ENCODE data around the gene TBL1XR1. TPM values are rescaled to one million over a fixed set of nuclear protein-coding genes. Genes with fewer than 3 reads are reported as not detected.

TBL1XR1 gene
- total and polyA plus RNA-seq, 2 of the 4 experiments (the other 2 are of a cell fraction): 25.2 to 170 TPM

DNA sequence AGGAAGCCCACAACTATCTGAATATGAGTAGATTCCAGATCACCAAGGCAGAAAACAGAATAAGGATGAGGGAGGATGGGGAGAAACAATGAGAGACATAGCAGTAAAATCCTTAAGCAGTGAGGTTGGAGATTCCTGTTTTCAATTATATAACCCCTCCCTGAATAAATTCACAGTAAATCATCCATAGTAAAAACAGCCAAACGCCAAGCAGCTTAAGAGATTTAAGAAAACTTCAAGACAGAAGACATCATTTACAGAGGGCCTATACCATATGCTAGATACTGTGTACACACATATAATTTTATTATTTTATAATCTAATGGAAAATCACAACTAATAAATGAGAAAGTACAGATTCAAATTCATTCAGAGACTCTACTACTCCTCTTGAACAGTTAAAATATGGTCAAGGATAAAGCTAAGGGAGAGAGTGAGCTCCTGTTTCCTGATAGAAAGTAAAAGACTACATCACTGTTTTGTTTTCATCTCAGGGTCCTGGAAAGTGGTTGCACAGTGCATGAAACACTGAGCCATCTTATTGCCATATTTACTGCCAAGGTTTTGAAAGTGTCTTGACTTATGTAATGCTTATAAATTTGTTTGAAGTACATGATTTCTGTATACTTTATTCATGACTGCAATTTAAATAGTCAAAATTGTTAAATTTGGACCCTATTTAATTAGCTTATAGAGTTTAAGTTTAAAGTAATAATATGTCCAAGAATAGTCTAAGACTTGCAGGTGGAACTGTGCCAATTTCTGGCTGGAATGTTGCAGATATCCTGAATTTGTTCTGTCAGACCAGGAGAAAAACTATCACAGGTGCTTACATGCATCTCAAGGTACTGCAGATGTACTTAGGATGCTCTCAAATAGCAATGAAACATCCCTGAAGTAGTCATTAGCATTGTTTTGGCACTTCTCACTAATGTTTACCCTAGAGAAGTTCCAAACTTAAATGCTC is 141.4 kb downstream of the TBL1XR1 start (continued):
- TF ChIP-seq, protein P1, sequence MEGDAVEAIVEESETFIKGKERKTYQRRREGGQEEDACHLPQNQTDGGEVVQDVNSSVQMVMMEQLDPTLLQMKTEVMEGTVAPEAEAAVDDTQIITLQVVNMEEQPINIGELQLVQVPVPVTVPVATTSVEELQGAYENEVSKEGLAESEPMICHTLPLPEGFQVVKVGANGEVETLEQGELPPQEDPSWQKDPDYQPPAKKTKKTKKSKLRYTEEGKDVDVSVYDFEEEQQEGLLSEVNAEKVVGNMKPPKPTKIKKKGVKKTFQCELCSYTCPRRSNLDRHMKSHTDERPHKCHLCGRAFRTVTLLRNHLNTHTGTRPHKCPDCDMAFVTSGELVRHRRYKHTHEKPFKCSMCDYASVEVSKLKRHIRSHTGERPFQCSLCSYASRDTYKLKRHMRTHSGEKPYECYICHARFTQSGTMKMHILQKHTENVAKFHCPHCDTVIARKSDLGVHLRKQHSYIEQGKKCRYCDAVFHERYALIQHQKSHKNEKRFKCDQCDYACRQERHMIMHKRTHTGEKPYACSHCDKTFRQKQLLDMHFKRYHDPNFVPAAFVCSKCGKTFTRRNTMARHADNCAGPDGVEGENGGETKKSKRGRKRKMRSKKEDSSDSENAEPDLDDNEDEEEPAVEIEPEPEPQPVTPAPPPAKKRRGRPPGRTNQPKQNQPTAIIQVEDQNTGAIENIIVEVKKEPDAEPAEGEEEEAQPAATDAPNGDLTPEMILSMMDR (conservative IDR thresholded peaks at IDR 0.05; ENCODE audit: low read depth, low read length): no peak

DNA sequence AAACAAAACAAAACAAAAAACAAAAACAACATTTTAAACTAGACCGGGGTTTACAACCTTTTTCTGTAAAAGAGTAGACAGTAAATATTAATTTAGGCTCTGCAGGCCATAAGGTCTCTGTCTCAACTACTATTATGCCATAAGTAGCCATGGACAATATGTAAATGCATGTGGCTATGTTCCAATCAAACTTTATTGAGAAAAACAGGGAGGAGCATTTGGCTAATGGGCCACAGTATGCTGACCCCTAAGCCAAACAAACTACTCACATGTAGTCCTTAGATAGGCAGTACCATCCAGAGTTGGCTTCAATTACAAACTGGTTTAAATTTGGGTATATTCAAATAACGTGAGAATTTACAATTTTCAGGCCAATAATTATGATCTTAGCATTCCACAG is 144.2 kb downstream of the TBL1XR1 start:
- intact Hi-C loops (cut with micrococcal nuclease) (loop anchor here (5.0 to 10.0 kb wide), 2 partner anchors 772 to 854 kb away; no protein-coding TSS in a partner anchor), dilution Hi-C loops (cut with HindIII; ENCODE audit: low sequenced_read_pairs, unreplicated experiment) (no loop called here), in situ Hi-C loops (cut with MboI; ENCODE audit: low sequenced_read_pairs) (loop anchor here (10.0 to 25.0 kb wide), 3 partner anchors 302 to 1332 kb away; no protein-coding TSS in a partner anchor)
- Histone ChIP-seq H3K56ac (ENCODE audit: extremely low read depth, insufficient read depth, low read length) (no peak overlapping the region), H3K9me3 (ENCODE audit: control insufficient read depth, insufficient read depth, low read length) (no peaks in the 10 kb centered on the region), H2BK5ac (ENCODE audit: low read depth, low read length, poor library complexity, severe bottlenecking) (no peak overlapping the region), H3K4ac (ENCODE audit: low read depth, low read length) (no peak overlapping the region), H3K23ac (ENCODE audit: low read depth, low read length) (no peak overlapping the region), H4K5ac (ENCODE audit: low read depth, low read length) (no peak overlapping the region), H2BK20ac (ENCODE audit: low read depth, low read length) (no peak overlapping the region), H4K20me1 (ENCODE audit: insufficient read depth, low read length) (no peaks in the 10 kb centered on the region; the same call in 1 of the 2 replicates), H2AFZ (replicated peaks; ENCODE audit: low read length, poor library complexity) (no peak overlapping the region), H3K36me3 (ENCODE audit: control insufficient read depth, insufficient read depth, low read length) (peaks cover 12% of the 10 kb centered on the region; the same call in 1 of the 2 replicates), H2AK9ac (replicated peaks; ENCODE audit: low read depth, low read length, poor library complexity) (no peak overlapping the region), H3K9me1 (ENCODE audit: insufficient read depth, low read length) (no peaks in the 10 kb centered on the region; the same call in 1 of the 2 replicates), H2BK120ac (ENCODE audit: low read depth, low read length) (no peak overlapping the region), H2AK5ac (ENCODE audit: low read depth, low read length) (no peak overlapping the region), H3K18ac (ENCODE audit: low read depth, low read length) (no peak overlapping the region), H3K4me1 (ENCODE audit: control insufficient read depth, insufficient read depth, low read length) (peaks cover 2% of the 10 kb centered on the region; the same call in 1 of the 2 replicates), H3K9ac (ENCODE audit: low read depth, low read length) (no peak overlapping the region), H4K91ac (ENCODE audit: insufficient read depth, low read depth, low read length) (no peak overlapping the region), H3K79me1 (ENCODE audit: low read depth in 1 of 2, low read length in 2 of 2) (peaks cover 25 to 51% of the 10 kb centered on the region in 2 experiments), H3K4me3 (ENCODE audit: insufficient read depth, low read depth, low read length) (no peak overlapping the region), H2BK15ac (ENCODE audit: low read depth, low read length) (no peak overlapping the region), H3K27me3 (ENCODE audit: control insufficient read depth, insufficient read depth, low read length) (no peaks in the 10 kb centered on the region), H3K4me2 (ENCODE audit: low read depth, low read length) (no peak overlapping the region), H3K14ac (replicated peaks; ENCODE audit: low read depth, low read length) (no peak overlapping the region), H3K27ac (ENCODE audit: insufficient read depth, low read length) (no peak overlapping the region), H4K8ac (ENCODE audit: low read depth in 2 of 2, low read length in 2 of 2) (no peak overlapping the region)
- DNase-seq (no peak), ATAC-seq (ENCODE audit: low read depth) (no peak)
- CTCF ChIA-PET: no interaction called here
- BruUV-seq (replicated peaks): no TSS peak
- POLR2A ChIA-PET (ENCODE audit: unreplicated experiment): no interaction called here
- no CpG with 5 or more reads among the region's 2 CpGs for WGBS, 2 experiments (ENCODE audit: extremely low coverage in 2 of 2, insufficient read length in 1 of 2)
- TF ChIP-seq RAD21 (IDR thresholded peaks at IDR 0.05; ENCODE audit: low read length) (no peak), POLR2A (IDR thresholded peaks at IDR 0.05; ENCODE audit: low read depth, low read length) (no peak), RCOR1 (IDR thresholded peaks at IDR 0.05; ENCODE audit: insufficient replicate concordance, low read length) (no peak), MAFK (IDR thresholded peaks at IDR 0.05; ENCODE audit: low read depth, low read length) (no peak), CEBPB (IDR thresholded peaks at IDR 0.05; ENCODE audit: low read depth, low read length) (no peak), RFX5 (IDR thresholded peaks at IDR 0.05; ENCODE audit: low read depth, low read length) (no peak), CHD1 (IDR thresholded peaks at IDR 0.05; ENCODE audit: low read depth, low read length) (no peak), MAZ (IDR thresholded peaks at IDR 0.05; ENCODE audit: borderline replicate concordance, low read depth, low read length) (no peak), SMC3 (IDR thresholded peaks at IDR 0.05; ENCODE audit: low read depth, low read length) (no peak)
- TF ChIP-seq, protein P2, sequence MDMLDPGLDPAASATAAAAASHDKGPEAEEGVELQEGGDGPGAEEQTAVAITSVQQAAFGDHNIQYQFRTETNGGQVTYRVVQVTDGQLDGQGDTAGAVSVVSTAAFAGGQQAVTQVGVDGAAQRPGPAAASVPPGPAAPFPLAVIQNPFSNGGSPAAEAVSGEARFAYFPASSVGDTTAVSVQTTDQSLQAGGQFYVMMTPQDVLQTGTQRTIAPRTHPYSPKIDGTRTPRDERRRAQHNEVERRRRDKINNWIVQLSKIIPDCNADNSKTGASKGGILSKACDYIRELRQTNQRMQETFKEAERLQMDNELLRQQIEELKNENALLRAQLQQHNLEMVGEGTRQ (IDR thresholded peaks at IDR 0.05; ENCODE audit: low read depth, low read length): no peak

Data from IMR-90 (cell line).